OCI-LY3 (cell line): ENCODE results near the gene THUMPD1.
A peak's percentile ranks its signal among the peaks of the same experiment; 100 is the strongest.
"Not testable (repeated sequence)": the region's sequence is repeated elsewhere in the genome, so short reads cannot be mapped to it uniquely, and the experiment has no call there.

Source experiments
- H2AFZ ChIP-seq: fragments of 200-600, 300-600 bp; shearing (Covaris generic); 2 replicates; pipeline ENCODE4 v1.6.0; 2014; ENCODE audit warnings: antibody characterized with exemption, low read depth, low read length
- H3K27ac ChIP-seq: fragments of 200-600, 300-600 bp; sonication (generic); 2 replicates; pipeline ENCODE4 v1.5.1; 2014; ENCODE audit warnings: mild to moderate bottlenecking, low read length, moderate library complexity, mixed read lengths
- H3K27me3 ChIP-seq: fragments of 200-600, 300-600 bp; sonication (generic); 2 replicates; pipeline ENCODE4 v1.6.1; 2014; ENCODE audit warnings: low read depth, low read length, mixed read lengths
- H3K36me3 ChIP-seq: fragments of 200-600, 300-600 bp; sonication (generic); replicated peaks from 2 replicates; pipeline ENCODE3; 2014; ENCODE audit warnings: low read depth, low read length, mixed read lengths
- H3K4me1 ChIP-seq: fragments of 300-600, 200-600 bp; sonication (generic); 2 replicates; pipeline ENCODE4 v1.6.1; 2014; ENCODE audit warnings: low read length, mixed read lengths
- H3K4me2 ChIP-seq: fragments of 200-600, 300-600 bp; sonication (generic); 2 replicates; pipeline ENCODE4 v1.6.1; 2014; ENCODE audit warnings: low read length, mixed read lengths
- H3K4me3 ChIP-seq: fragments of 300-600, 200-600 bp; sonication (generic); 2 replicates; pipeline ENCODE4 v1.5.1; 2014; ENCODE audit warnings: antibody characterized with exemption, mild to moderate bottlenecking, low read length, moderate library complexity
- H3K79me2 ChIP-seq: fragments of 300-600, 200-600 bp; shearing (Covaris generic); 2 replicates; pipeline ENCODE4 v1.6.1; 2014; ENCODE audit warnings: mild to moderate bottlenecking, low read length, mixed read lengths
- H3K9ac ChIP-seq: fragments of 300-600, 200-600 bp; shearing (Covaris generic); 2 replicates; pipeline ENCODE4 v1.6.0; 2014; ENCODE audit warnings: mild to moderate bottlenecking, low read length, moderate library complexity
- H3K9me3 ChIP-seq: fragments of 200-600, 300-600 bp; shearing (Covaris generic); 2 replicates; pipeline ENCODE4 v1.6.1; 2014; ENCODE audit warnings: low read length, mixed read lengths; ENCODE audit not compliant: insufficient read depth
- H4K20me1 ChIP-seq: fragments of 200-600, 300-600 bp; sonication (generic); 2 replicates; pipeline ENCODE4 v1.6.1; 2016; ENCODE audit warnings: low read length, mixed read lengths; ENCODE audit not compliant: insufficient read depth
- CTCF ChIP-seq: fragments of 200-600, 300-600 bp; sonication (generic); IDR thresholded peaks from 2 replicates; pipeline ENCODE4 v1.5.1; 2014; ENCODE audit warnings: antibody characterized with exemption, low read length, low read depth
- EZH2phosphoT487 ChIP-seq: fragments of 200-600 bp; shearing (Covaris generic); IDR thresholded peaks from 2 replicates; pipeline ENCODE4 v1.6.1; 2018; ENCODE audit warnings: antibody characterized with exemption, mixed run types, low read depth

THUMPD1 gene

GRCh38 chr16:20768121-20768520 lies 26.5 kb upstream of the THUMPD1 start:
- Histone ChIP-seq H3K27me3 (no peaks in the 10 kb centered on the region), H2AFZ (no peak overlapping the region), H3K36me3 (no peaks in the 10 kb centered on the region), H3K4me2 (no peak overlapping the region), H4K20me1 (no peaks in the 10 kb centered on the region), H3K27ac (no peak overlapping the region), H3K4me3 (no peak overlapping the region), H3K79me2 (no peaks in the 10 kb centered on the region), H3K4me1 (peaks cover 13% of the 10 kb centered on the region), H3K9ac (no peak overlapping the region), H3K9me3 (no peaks in the 10 kb centered on the region)
- TF ChIP-seq CTCF (no peak), EZH2phosphoT487 (no peak)

GRCh38 chr16:20767577-20767976 lies 26.0 kb upstream of the THUMPD1 start:
- no peaks in the 10 kb centered on the region for H3K36me3 ChIP-seq
- H3K4me3 ChIP-seq, result no peak overlapping the region
- no peak overlapping the region for H3K9ac ChIP-seq
- peaks cover 18% of the 10 kb centered on the region for H3K4me1 ChIP-seq
- H4K20me1 ChIP-seq, result no peaks in the 10 kb centered on the region
- no peak overlapping the region for H3K4me2 ChIP-seq
- no peaks in the 10 kb centered on the region for H3K9me3 ChIP-seq
- TF ChIP-seq EZH2phosphoT487, result no peak
- TF ChIP-seq CTCF, result no peak
- no peaks in the 10 kb centered on the region for H3K27me3 ChIP-seq
- no peak overlapping the region for H3K27ac ChIP-seq
- H2AFZ ChIP-seq, result no peak overlapping the region
- no peaks in the 10 kb centered on the region for H3K79me2 ChIP-seq

- no peak overlapping the region for H3K9ac ChIP-seq
- H3K4me3 ChIP-seq, result no peak overlapping the region
- peaks cover 18% of the 10 kb centered on the region for H3K4me1 ChIP-seq
Measured at GRCh38 chr16:20766294-20766693, 24.7 kb upstream of the THUMPD1 start.

GRCh38 chr16:20765732-20766131 lies 24.1 kb upstream of the THUMPD1 start:
- H3K79me2 ChIP-seq, result no peaks in the 10 kb centered on the region
- no peak for TF ChIP-seq CTCF
- no peak for TF ChIP-seq EZH2phosphoT487
- no peak overlapping the region for H3K27ac ChIP-seq
- H3K36me3 ChIP-seq, result no peaks in the 10 kb centered on the region
- H4K20me1 ChIP-seq, result no peaks in the 10 kb centered on the region
- no peak overlapping the region for H3K4me3 ChIP-seq
- H3K9me3 ChIP-seq, result no peaks in the 10 kb centered on the region
- H2AFZ ChIP-seq, result no peak overlapping the region
- peaks cover 18% of the 10 kb centered on the region for H3K4me1 ChIP-seq
- no peak overlapping the region for H3K9ac ChIP-seq
- H3K27me3 ChIP-seq, result no peaks in the 10 kb centered on the region
- no peak overlapping the region for H3K4me2 ChIP-seq

More at GRCh38 chr16:20766294-20766693, 24.7 kb upstream of the THUMPD1 start:
- H3K4me2 ChIP-seq, result no peak overlapping the region
- H4K20me1 ChIP-seq, result no peaks in the 10 kb centered on the region
- H3K79me2 ChIP-seq, result no peaks in the 10 kb centered on the region
- no peaks in the 10 kb centered on the region for H3K27me3 ChIP-seq
- no peak overlapping the region for H3K27ac ChIP-seq
- no peaks in the 10 kb centered on the region for H3K36me3 ChIP-seq
- H2AFZ ChIP-seq, result no peak overlapping the region
- H3K9me3 ChIP-seq, result no peaks in the 10 kb centered on the region
- TF ChIP-seq CTCF (no peak), EZH2phosphoT487 (no peak)

GRCh38 chr16:20764448-20764847 lies 22.8 kb upstream of the THUMPD1 start:
- not testable (repeated sequence) for H4K20me1 ChIP-seq, H2AFZ ChIP-seq
- H3K4me2 ChIP-seq, result peak overlapping the region; percentile 86

More at GRCh38 chr16:20764448-20764847, 22.8 kb upstream of the THUMPD1 start:
- H3K4me3 ChIP-seq, result peak overlapping the region; percentile 64; the same call in 1 of the 2 replicates
- not testable (repeated sequence) for H3K79me2 ChIP-seq, H3K36me3 ChIP-seq, H3K9me3 ChIP-seq, H3K27me3 ChIP-seq
- H3K27ac ChIP-seq, result peak overlapping the region; percentile 83
- H3K4me1 ChIP-seq, result peaks cover 18% of the 10 kb centered on the region
- H3K9ac ChIP-seq, result 0 out of 2 replicates have a peak overlapping the region, but pooled peaks have one; percentile 41
